RWPE1 (cell line): Measurements from ENCODE around the gene NUP214.
A peak's percentile ranks its signal among the peaks of the same experiment; 100 is the strongest.

ENCODE experiments used
- CTCF ChIA-PET: fragments of 350-600 bp; sonication (Branson Sonifier 250); formaldehyde crosslinking; extraction: SDS; loops from one replicate; lab custom pipeline; 2021; lab: Yijun Ruan, JAX
- POLR2A ChIA-PET: fragments of 400-600 bp; formaldehyde crosslinking; extraction: SDS; loops from one replicate; lab custom pipeline; 2020; ENCODE audit warnings: antibody characterized with exemption; ENCODE audit not compliant: low non-redundant PET; lab: Yijun Ruan, JAX
- DNase-seq: peaks from one replicate; pipeline ENCODE4 v3.0.0; 2012; ENCODE audit warnings: low spot score
- H3K27ac ChIP-seq: fragments of 450-650 bp; 2 replicates; pipeline ENCODE4 v1.5.1; 2017
- CTCF ChIP-seq: fragments of 450-650 bp; conservative IDR thresholded peaks from 2 replicates; pipeline ENCODE4 v1.5.1; 2017; ENCODE audit warnings: low read depth, mild to moderate bottlenecking

NUP214 gene

GRCh38 chr9:131277287-131277909 is 152.0 kb downstream of the NUP214 start:
- no peak overlapping the region for H3K27ac ChIP-seq
- POLR2A ChIA-PET, result no interaction called here
- no peak for TF ChIP-seq CTCF
- CTCF ChIA-PET, result interaction anchor here (0.7 to 1.0 kb wide), 2 partner anchors 23 to 59 kb away, joined by 3 read pairs; no protein-coding TSS in a partner anchor
- DNase-seq, result no peak

- TF ChIP-seq CTCF, result no peak
- peak; percentile 95 for DNase-seq
- ChIA-PET CTCF (interaction anchor here (0.6 to 1.0 kb wide), 3 partner anchors 22 to 313 kb away, joined by 3 read pairs; no protein-coding TSS in a partner anchor), POLR2A (interaction anchor here (0.6 kb wide), 1 partner anchor 72 kb away, joined by 3 read pairs; no protein-coding TSS in a partner anchor)
- no peak overlapping the region for H3K27ac ChIP-seq
These were observed 152.7 kb downstream of the NUP214 start for GRCh38 chr9:131277910-131278701.

DNA sequence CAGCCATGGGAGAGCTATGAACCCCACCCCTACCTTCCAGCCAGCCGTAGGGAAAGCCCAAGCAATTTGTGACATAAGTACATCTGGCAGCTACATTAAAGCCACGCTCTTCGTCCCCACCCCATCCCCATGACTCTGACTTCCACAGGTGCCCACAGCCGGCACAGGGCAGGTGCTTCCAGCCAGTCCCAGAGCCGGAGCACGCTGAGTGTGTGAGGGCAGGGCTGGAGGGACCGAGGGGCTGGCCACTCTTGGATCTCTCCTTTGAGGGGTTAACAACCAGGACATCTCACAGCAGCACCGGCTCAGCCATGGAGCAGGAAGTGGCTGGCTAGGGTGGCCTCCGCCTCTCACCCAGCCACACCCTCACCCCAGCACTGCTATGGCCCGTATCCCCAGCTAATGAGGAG is 153.3 kb downstream of the NUP214 start:
- TF ChIP-seq CTCF, result no peak
- no peak overlapping the region for H3K27ac ChIP-seq
- no peak for DNase-seq
- ChIA-PET POLR2A (interaction anchor here (0.6 kb wide), 1 partner anchor 72 kb away, joined by 3 read pairs; no protein-coding TSS in a partner anchor), CTCF (interaction anchor here (0.6 kb wide), 1 partner anchor 313 kb away, joined by 3 read pairs; no protein-coding TSS in a partner anchor)

- H3K27ac ChIP-seq, result no peak overlapping the region
- POLR2A ChIA-PET, result no interaction called here
- TF ChIP-seq CTCF, result no peak
- CTCF ChIA-PET, result interaction anchor here (0.6 kb wide), 2 partner anchors 9 to 312 kb away, joined by 3 read pairs; no protein-coding TSS in a partner anchor
- DNase-seq, result no peak
These were observed 153.9 kb downstream of the NUP214 start for GRCh38 chr9:131279196-131279862.

DNA sequence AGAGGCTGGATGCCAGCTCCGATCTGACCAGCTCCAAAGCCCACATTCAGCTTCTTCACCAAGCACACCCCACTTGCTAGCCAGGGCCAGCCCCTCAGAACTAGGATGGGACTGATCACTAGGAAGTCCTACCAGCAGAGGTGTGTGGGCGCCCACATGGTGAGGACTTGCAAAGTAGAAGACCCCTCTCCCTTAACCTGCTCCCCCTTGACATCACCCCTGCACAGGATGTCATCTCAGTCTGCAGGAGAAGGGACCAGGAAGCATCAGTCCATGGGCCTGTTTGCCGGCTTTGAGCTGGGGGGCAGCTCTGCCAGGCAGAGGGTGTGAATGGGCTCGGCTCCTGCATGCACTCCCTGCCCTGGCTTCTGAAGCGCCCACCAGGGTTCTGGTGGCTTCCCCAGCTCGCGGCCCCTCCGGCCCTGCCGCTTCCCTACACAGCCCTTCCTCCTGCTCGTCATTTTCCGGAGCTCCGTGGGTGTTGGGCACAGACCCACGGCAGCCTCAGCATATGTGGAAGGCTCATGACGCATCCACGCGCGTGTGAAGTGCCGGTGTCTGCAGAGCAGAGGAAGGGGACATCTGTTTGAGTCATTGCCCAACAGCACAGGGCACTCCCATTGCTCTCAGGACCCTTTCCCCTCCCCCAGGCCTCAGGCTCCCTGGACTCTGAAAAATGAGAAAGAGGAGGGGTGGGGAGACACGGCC is 154.6 kb downstream of the NUP214 start:
- no peak for TF ChIP-seq CTCF
- ChIA-PET POLR2A (no interaction called here), CTCF (interaction anchor here (0.6 kb wide), 1 partner anchor 8 kb away, joined by 3 read pairs; no protein-coding TSS in a partner anchor)
- no peak overlapping the region for H3K27ac ChIP-seq
- DNase-seq, result no peak
